Mesothelial cell of epicardium (in vitro differentiated cells): Measurements from ENCODE around the gene MPPE1. TPM values are rescaled to one million over a fixed set of nuclear protein-coding genes. Genes with fewer than 3 reads are reported as not detected.

Experiments used
- DNase-seq, 2 experiments: peaks; one replicate each; pipeline ENCODE4 v3.0.0; 2021; ENCODE audit warnings: low spot score in 2 of 2; ENCODE audit not compliant: unreplicated experiment in 2 of 2
- H3K27ac Mint-ChIP-seq: 2 replicates; pipeline ENCODE4 v1.8.0; 2021; ENCODE audit warnings: mixed read lengths
- H3K27me3 Mint-ChIP-seq: 2 replicates; pipeline ENCODE4 v1.8.0; 2021; ENCODE audit warnings: low read depth, mixed read lengths
- H3K36me3 Mint-ChIP-seq: 2 replicates; pipeline ENCODE4 v1.8.0; 2021; ENCODE audit warnings: mixed read lengths
- H3K4me1 Mint-ChIP-seq: 2 replicates; pipeline ENCODE4 v1.8.0; 2021; ENCODE audit warnings: mixed read lengths
- H3K4me3 Mint-ChIP-seq: 2 replicates; pipeline ENCODE4 v1.8.0; 2021; ENCODE audit warnings: mild to moderate bottlenecking, moderate library complexity, mixed read lengths
- H3K9me3 Mint-ChIP-seq: 2 replicates; pipeline ENCODE4 v1.8.0; 2021; ENCODE audit warnings: mixed read lengths
- CTCF ChIP-seq: fragments of 200-600 bp; sonication (generic); IDR thresholded peaks from one replicate; pipeline ENCODE4 v1.5.0; 2021; ENCODE audit warnings: antibody characterized with exemption; ENCODE audit not compliant: unreplicated experiment
- total RNA-seq: library from RNA; stranded (reverse); gene quantifications from 3 replicates; pipeline ENCODE4 v1.2.1, GENCODE V29; 2021

The MPPE1 gene
- total RNA-seq, 1 donor from 2014 or later: 35.6 TPM

- H3K4me3 Mint-ChIP-seq: no peak overlapping the region
- H3K9me3 Mint-ChIP-seq: peaks cover 7% of the 10 kb centered on the region
- peaks cover 18% of the 10 kb centered on the region for H3K36me3 Mint-ChIP-seq
- DNase-seq: no peak
- no peaks in the 10 kb centered on the region for H3K4me1 Mint-ChIP-seq
- no peak for TF ChIP-seq CTCF
- no peaks in the 10 kb centered on the region for H3K27me3 Mint-ChIP-seq
- H3K27ac Mint-ChIP-seq: no peak overlapping the region
Observed at GRCh38 chr18:11872479-11873136, 35.5 kb downstream of the MPPE1 start.

DNA sequence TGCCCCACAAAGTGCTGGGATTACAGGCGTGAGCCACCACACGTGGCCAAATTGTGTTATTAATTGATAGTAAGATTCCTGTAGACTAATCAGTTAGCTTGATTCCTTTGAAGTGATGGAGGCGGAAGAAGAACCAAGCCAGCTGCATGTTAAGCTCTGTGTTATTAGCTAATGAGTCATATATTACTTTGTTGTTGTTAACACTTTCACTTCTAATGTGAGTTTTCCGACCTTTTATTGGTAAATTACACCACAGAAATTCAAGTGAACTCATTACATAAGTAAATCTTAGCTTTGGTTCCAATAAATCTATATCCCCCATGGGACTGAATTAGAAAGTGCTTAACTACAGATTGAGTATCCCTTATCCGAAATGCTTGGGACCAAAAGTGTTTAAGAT lies 36.6 kb downstream of the MPPE1 start:
- Mint-ChIP-seq H3K4me3 (no peak overlapping the region), H3K4me1 (no peaks in the 10 kb centered on the region), H3K36me3 (peaks cover 14% of the 10 kb centered on the region), H3K27ac (no peak overlapping the region), H3K9me3 (peaks cover 7% of the 10 kb centered on the region), H3K27me3 (no peaks in the 10 kb centered on the region)
- TF ChIP-seq CTCF: no peak
- no peak for DNase-seq

DNA sequence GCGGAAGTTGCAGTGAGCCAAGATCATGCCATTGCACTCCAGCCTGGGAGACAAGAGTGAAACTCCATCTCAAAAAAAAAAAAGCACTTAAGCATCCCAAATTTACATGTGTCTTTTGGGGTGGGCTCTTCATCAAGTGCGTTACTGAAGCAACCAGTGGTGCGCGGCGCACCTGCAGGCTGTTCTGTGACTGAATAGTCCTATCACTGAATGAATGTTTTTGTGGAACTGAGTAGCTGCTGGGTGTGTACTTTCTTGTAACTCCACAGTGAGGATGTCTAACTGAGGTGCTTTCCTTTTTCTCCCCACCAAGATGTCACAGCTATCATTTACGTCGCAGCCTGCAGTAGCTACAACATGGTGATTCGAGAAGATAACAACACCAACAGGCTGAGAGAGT lies 39.9 kb downstream of the MPPE1 start:
- TF ChIP-seq CTCF: no peak
- Mint-ChIP-seq H3K27ac (no peak overlapping the region), H3K36me3 (no peaks in the 10 kb centered on the region), H3K4me1 (no peaks in the 10 kb centered on the region), H3K4me3 (no peak overlapping the region), H3K27me3 (no peaks in the 10 kb centered on the region), H3K9me3 (no peaks in the 10 kb centered on the region)
- no peak for DNase-seq

DNA sequence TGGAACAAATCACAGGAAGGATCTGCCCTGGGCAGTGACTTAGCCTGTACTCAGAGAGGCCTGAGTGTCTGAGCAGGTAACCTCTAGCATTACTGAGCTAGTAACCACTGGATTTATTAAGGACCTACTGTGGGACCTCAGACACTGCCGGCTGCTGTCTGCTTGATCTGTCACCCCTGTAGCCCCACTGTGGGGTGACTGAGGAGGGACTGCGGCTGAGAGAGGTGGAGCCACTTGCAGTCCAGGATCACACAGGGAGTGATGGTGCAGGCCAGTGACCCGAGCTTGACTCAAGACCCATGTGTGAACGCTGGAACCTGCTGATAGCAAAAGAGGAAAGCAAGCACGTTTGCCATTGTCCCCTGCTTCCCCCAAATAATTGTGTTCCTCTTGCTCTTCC lies 41.4 kb downstream of the MPPE1 start:
- H3K27ac Mint-ChIP-seq: no peak overlapping the region
- H3K4me3 Mint-ChIP-seq: no peak overlapping the region
- no peaks in the 10 kb centered on the region for H3K36me3 Mint-ChIP-seq
- TF ChIP-seq CTCF: no peak
- peaks cover 8% of the 10 kb centered on the region for H3K4me1 Mint-ChIP-seq
- no peaks in the 10 kb centered on the region for H3K27me3 Mint-ChIP-seq
- no peak for DNase-seq
- no peaks in the 10 kb centered on the region for H3K9me3 Mint-ChIP-seq

GRCh38 chr18:11866329-11866728 lies 41.8 kb downstream of the MPPE1 start:
- DNase-seq: no peak
- peaks cover 10% of the 10 kb centered on the region for H3K4me1 Mint-ChIP-seq

More at GRCh38 chr18:11866329-11866728, 41.8 kb downstream of the MPPE1 start:
- H3K36me3 Mint-ChIP-seq: no peaks in the 10 kb centered on the region
- no peak for TF ChIP-seq CTCF
- no peak overlapping the region for H3K4me3 Mint-ChIP-seq
- H3K9me3 Mint-ChIP-seq: no peaks in the 10 kb centered on the region
- H3K27me3 Mint-ChIP-seq: no peaks in the 10 kb centered on the region
- H3K27ac Mint-ChIP-seq: no peak overlapping the region
